Fibroblast of skin of left biceps (primary cell): ENCODE data around the gene NMS.
"Not testable (repeated sequence)": the region's sequence is repeated elsewhere in the genome, so short reads cannot be mapped to it uniquely, and the experiment has no call there.

Experiments used
- DNase-seq, 2 experiments: peaks; one replicate each; pipeline ENCODE4 v3.0.0-alpha.2; 2013; ENCODE audit warnings: low read depth in 2 of 2

Gene NMS

GRCh38 chr2:100470182-100470581, at the start of gene NMS:
Gene NMS, plus strand, starts transcription at chr2:100470482. Its CDS starts 7 bp downstream, at chr2:100470489.
- DNase-seq = no peak

- no peak for DNase-seq
Measured at GRCh38 chr2:100422320-100423055, 47.8 kb upstream of the NMS start.

- no peak for DNase-seq
Measured at GRCh38 chr2:100423631-100424030, 46.7 kb upstream of the NMS start.

- DNase-seq = no peak
Measured at GRCh38 chr2:100424277-100424875, 45.9 kb upstream of the NMS start.

GRCh38 chr2:100425107-100425506, 45.2 kb upstream of the NMS start:
- DNase-seq = no peak

- DNase-seq = no peak
Measured at GRCh38 chr2:100425573-100426383, 44.5 kb upstream of the NMS start.

- no peak for DNase-seq
Measured at GRCh38 chr2:100426384-100426720, 43.9 kb upstream of the NMS start.

- no peak for DNase-seq
Measured at GRCh38 chr2:100427111-100427510, 43.2 kb upstream of the NMS start.

GRCh38 chr2:100427627-100428258, 42.5 kb upstream of the NMS start:
- DNase-seq = no peak

- no peak for DNase-seq
Measured at GRCh38 chr2:100429726-100430125, 40.6 kb upstream of the NMS start.

- no peak for DNase-seq
Measured at GRCh38 chr2:100437751-100438150, 32.5 kb upstream of the NMS start.

GRCh38 chr2:100446696-100447095, 23.6 kb upstream of the NMS start:
- DNase-seq = no peak

- DNase-seq = no peak
Measured at GRCh38 chr2:100451092-100451491, 19.2 kb upstream of the NMS start.

- no peak for DNase-seq
Measured at GRCh38 chr2:100451734-100452133, 18.5 kb upstream of the NMS start.

GRCh38 chr2:100453853-100454252, 16.4 kb upstream of the NMS start:
- no peak for DNase-seq

- not testable (repeated sequence) for DNase-seq
Measured at GRCh38 chr2:100456357-100456756, 13.9 kb upstream of the NMS start.

- DNase-seq = no peak
Measured at GRCh38 chr2:100460904-100461530, 9.3 kb upstream of the NMS start.

- DNase-seq = no peak
Measured at GRCh38 chr2:100470898-100471514, 724 bp downstream of the NMS start.

- DNase-seq = no peak
Measured at GRCh38 chr2:100476606-100477005, 6.3 kb downstream of the NMS start.

- DNase-seq = no peak
Measured at GRCh38 chr2:100482741-100483140, 12.5 kb downstream of the NMS start.

GRCh38 chr2:100483895-100484294, 13.6 kb downstream of the NMS start:
- DNase-seq = no peak
